Liver (tissue), 9 donors: ENCODE measurements around the gene ARMC7. TPM values are rescaled to one million over a fixed set of nuclear protein-coding genes. Genes with fewer than 3 reads are reported as not detected.
A peak's percentile ranks its signal among the peaks of the same experiment; 100 is the strongest.

Source experiments
- DNase-seq: peaks from one replicate; pipeline ENCODE4 v3.0.0-alpha.2; 2017; ENCODE audit warnings: low spot score
- H3K27ac ChIP-seq, 2 donors: one replicate each; pipeline ENCODE4 v1.7.0; 2013; ENCODE audit warnings: inconsistent platforms in 2 of 2, low read length in 2 of 2, control low read depth in 1 of 2, low read depth in 1 of 2, mild to moderate bottlenecking in 1 of 2
- H3K27me3 ChIP-seq, 4 donors: one replicate each; pipeline versions ENCODE4 v1.6.1 to v1.7.0; 2013; ENCODE audit warnings: low read length in 3 of 4, inconsistent platforms in 1 of 4, mild to moderate bottlenecking in 1 of 4, moderate library complexity in 1 of 4; ENCODE audit not compliant: control insufficient read depth in 4 of 4, insufficient read depth in 4 of 4
- H3K36me3 ChIP-seq, 4 donors: one replicate each; pipeline versions ENCODE4 v1.6.1 to v1.7.0; 2013; ENCODE audit warnings: low read length in 3 of 4, mild to moderate bottlenecking in 3 of 4, low read depth in 1 of 4, moderate library complexity in 1 of 4; ENCODE audit not compliant: control insufficient read depth in 4 of 4, insufficient read depth in 3 of 4
- H3K4me1 ChIP-seq, 4 donors: one replicate each; pipeline versions ENCODE4 v1.6.1 to v1.7.0; 2013; ENCODE audit warnings: low read length in 3 of 4, mild to moderate bottlenecking in 3 of 4, moderate library complexity in 1 of 4; ENCODE audit not compliant: control insufficient read depth in 4 of 4, insufficient read depth in 4 of 4
- H3K4me3 ChIP-seq, 3 donors: one replicate each; pipeline versions ENCODE4 v1.6.1 to v1.7.0; 2013; ENCODE audit warnings: low read length in 3 of 3, control low read depth in 1 of 3, low read depth in 1 of 3, mild to moderate bottlenecking in 1 of 3
- H3K9ac ChIP-seq, 2 donors: one replicate each; pipeline ENCODE4 v1.7.0; 2013; ENCODE audit warnings: low read length in 2 of 2, mild to moderate bottlenecking in 2 of 2, moderate library complexity in 2 of 2, control low read depth in 1 of 2, low read depth in 1 of 2
- H3K9me3 ChIP-seq, 4 donors: one replicate each; pipeline versions ENCODE4 v1.6.1 to v1.7.0; 2013; ENCODE audit warnings: low read length in 3 of 4; ENCODE audit not compliant: control insufficient read depth in 4 of 4
- EGR1 ChIP-seq, 2 donors: IDR thresholded peaks; 2 replicates each; pipeline ENCODE4 v1.6.1; 2016 to 2018; ENCODE audit warnings: antibody characterized with exemption in 2 of 2, low read depth in 2 of 2
- FOXA1 ChIP-seq: IDR thresholded peaks from 2 replicates; pipeline ENCODE4 v1.6.1; 2016; ENCODE audit warnings: antibody characterized with exemption
- FOXA2 ChIP-seq: IDR thresholded peaks from 2 replicates; pipeline ENCODE4 v1.6.1; 2016; ENCODE audit warnings: antibody characterized with exemption
- GABPA ChIP-seq, 2 donors: IDR thresholded peaks in 1 of 2; conservative IDR thresholded peaks in 1 of 2; 2 replicates each; pipeline ENCODE4 v1.6.1; 2016; ENCODE audit warnings: antibody characterized with exemption in 2 of 2, mild to moderate bottlenecking in 1 of 2, moderate library complexity in 1 of 2
- HNF4A ChIP-seq, 2 donors: conservative IDR thresholded peaks; 2 replicates each; pipeline ENCODE4 v1.6.1; 2016; ENCODE audit warnings: antibody characterized with exemption in 2 of 2, mild to moderate bottlenecking in 2 of 2
- HNF4G ChIP-seq: IDR thresholded peaks from 2 replicates; pipeline ENCODE4 v1.6.1; 2016; ENCODE audit warnings: antibody characterized with exemption
- NR2F2 ChIP-seq: IDR thresholded peaks from 2 replicates; pipeline ENCODE4 v1.6.1; 2016; ENCODE audit warnings: antibody characterized with exemption
- RAD21 ChIP-seq, 2 donors: IDR thresholded peaks; 2 replicates each; pipeline ENCODE4 v1.6.1; 2016; ENCODE audit warnings: antibody characterized with exemption in 2 of 2, mild to moderate bottlenecking in 2 of 2
- REST ChIP-seq: IDR thresholded peaks from 2 replicates; pipeline ENCODE4 v1.6.1; 2016; ENCODE audit warnings: antibody characterized with exemption, mild to moderate bottlenecking
- RXRA ChIP-seq, 2 donors: IDR thresholded peaks; 2 replicates each; pipeline ENCODE4 v1.6.1; 2017 to 2018; ENCODE audit warnings: antibody characterized with exemption in 2 of 2, mild to moderate bottlenecking in 1 of 2
- SP1 ChIP-seq: IDR thresholded peaks from 2 replicates; pipeline ENCODE4 v1.6.1; 2018; ENCODE audit warnings: antibody characterized with exemption, mild to moderate bottlenecking
- TAF1 ChIP-seq: conservative IDR thresholded peaks from 2 replicates; pipeline ENCODE4 v1.6.1; 2016; ENCODE audit warnings: antibody characterized with exemption, mild to moderate bottlenecking
- YY1 ChIP-seq: IDR thresholded peaks from 2 replicates; pipeline ENCODE4 v1.6.1; 2016; ENCODE audit warnings: antibody characterized with exemption, mild to moderate bottlenecking
- ZBTB33 ChIP-seq: IDR thresholded peaks from 2 replicates; pipeline ENCODE4 v1.6.1; 2016; ENCODE audit warnings: antibody characterized with exemption
- WGBS: extraction: QIAGEN DNeasy Blood & Tissue Kit; methylation state at CpG from one replicate; pipeline ENCODE4 v1.1.7; 2013; 5-methylcytosine and 5-hydroxymethylcytosine counted together
- polyA plus RNA-seq, 2 donors: library from polyadenylated mRNA; stranded (reverse) in 1 of 2; unstranded in 1 of 2; fragments of 200-250 nt in 1 of 2; fragments of >200 nt in 1 of 2; fragmentation: Nextera tagmentation in 1 of 2; extraction: Ambion mirVana in 1 of 2; gene quantifications; one replicate each; pipeline versions ENCODE4 v1.2.1 to v1.2.3, GENCODE V29; 2013 to 2015
- total RNA-seq, 2 donors: library from RNA; depleted of rRNA; stranded (reverse); fragments of >200 nt; gene quantifications; one replicate each; pipeline ENCODE4 v1.2.3, GENCODE V29; 2014
- TF ChIP-seq, protein P1 (sequence below): IDR thresholded peaks from 2 replicates; pipeline ENCODE4 v1.6.1; 2016; ENCODE audit warnings: antibody characterized with exemption
- TF ChIP-seq, protein P2 (sequence below): fragments of 150-350 bp; IDR thresholded peaks from 2 replicates; pipeline ENCODE4 v1.5.1; 2017; ENCODE audit warnings: improper control_type of control experiment, low read depth, low read length; ENCODE audit not compliant: missing input control
- donor health status: healthy.
- donor health status: healthy.
- donor health status: healthy.
- donor health status: healthy.
- donor health status: healthy.

The ARMC7 gene
- total and polyA plus RNA-seq, 4 donors = 1.7 to 6.6 (median 3.7) TPM

DNA sequence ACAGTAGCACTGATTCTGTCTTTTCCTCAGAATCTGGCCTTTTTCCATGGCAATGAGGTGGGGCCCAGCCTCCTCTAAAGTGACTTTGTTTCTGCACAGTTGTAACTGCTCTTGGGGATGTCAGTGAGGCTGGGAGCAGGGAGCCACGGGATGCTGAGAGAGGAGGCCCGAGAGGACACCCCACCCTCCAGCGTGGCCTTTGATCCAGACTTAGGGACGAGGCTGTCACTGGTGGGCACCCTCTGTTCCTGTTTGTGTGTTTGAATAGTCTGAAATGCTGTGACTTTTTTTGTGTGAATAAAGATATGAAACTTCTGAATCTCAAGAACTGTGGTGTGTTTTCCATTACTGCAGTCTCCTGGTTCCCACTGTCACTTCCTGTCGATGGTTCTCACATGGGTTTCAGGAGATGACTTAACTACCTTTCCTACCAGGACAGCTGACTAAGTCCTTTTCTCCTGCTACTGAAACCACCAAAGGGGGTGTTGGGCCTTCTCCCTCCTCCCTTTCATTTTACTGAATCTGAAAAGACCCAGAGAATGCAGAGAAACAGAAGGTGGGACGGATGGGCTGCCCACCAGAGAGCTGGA is 44.1 kb upstream of the ARMC7 start:
- peak overlapping the region; percentile 29 to 31 for H3K27ac ChIP-seq
- H3K36me3 ChIP-seq = peaks cover 9 to 29% (median 19%) of the 10 kb centered on the region in 4 donors
- WGBS = 77% methylated on average over 6 of the region's 6 CpGs

More for the DNA sequence above, 44.1 kb upstream of the ARMC7 start:
- DNase-seq = no peak
- Histone ChIP-seq H3K27me3 (no peaks in the 10 kb centered on the region), H3K4me3 (no peak overlapping the region), H3K4me1 (peaks cover 0 to 2% (median 0%) of the 10 kb centered on the region in 4 donors), H3K9me3 (no peaks in the 10 kb centered on the region), H3K9ac (no peak overlapping the region)
- TF ChIP-seq, protein P1, sequence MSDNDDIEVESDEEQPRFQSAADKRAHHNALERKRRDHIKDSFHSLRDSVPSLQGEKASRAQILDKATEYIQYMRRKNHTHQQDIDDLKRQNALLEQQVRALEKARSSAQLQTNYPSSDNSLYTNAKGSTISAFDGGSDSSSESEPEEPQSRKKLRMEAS = no peak
- TF ChIP-seq YY1 = no peak
- TF ChIP-seq HNF4G = no peak
- TF ChIP-seq, protein P2, sequence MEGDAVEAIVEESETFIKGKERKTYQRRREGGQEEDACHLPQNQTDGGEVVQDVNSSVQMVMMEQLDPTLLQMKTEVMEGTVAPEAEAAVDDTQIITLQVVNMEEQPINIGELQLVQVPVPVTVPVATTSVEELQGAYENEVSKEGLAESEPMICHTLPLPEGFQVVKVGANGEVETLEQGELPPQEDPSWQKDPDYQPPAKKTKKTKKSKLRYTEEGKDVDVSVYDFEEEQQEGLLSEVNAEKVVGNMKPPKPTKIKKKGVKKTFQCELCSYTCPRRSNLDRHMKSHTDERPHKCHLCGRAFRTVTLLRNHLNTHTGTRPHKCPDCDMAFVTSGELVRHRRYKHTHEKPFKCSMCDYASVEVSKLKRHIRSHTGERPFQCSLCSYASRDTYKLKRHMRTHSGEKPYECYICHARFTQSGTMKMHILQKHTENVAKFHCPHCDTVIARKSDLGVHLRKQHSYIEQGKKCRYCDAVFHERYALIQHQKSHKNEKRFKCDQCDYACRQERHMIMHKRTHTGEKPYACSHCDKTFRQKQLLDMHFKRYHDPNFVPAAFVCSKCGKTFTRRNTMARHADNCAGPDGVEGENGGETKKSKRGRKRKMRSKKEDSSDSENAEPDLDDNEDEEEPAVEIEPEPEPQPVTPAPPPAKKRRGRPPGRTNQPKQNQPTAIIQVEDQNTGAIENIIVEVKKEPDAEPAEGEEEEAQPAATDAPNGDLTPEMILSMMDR = no peak
- TF ChIP-seq ZBTB33 = no peak
- no peak for TF ChIP-seq TAF1
- no peak for TF ChIP-seq RAD21 (IDR thresholded peaks at IDR 0.05)
- no peak for TF ChIP-seq GABPA (IDR thresholded peaks at IDR 0.05 in 1 of 2, conservative IDR thresholded peaks at IDR 0.05 in 1 of 2)
- TF ChIP-seq FOXA2 = no peak
- TF ChIP-seq HNF4A (conservative IDR thresholded peaks at IDR 0.05) = no peak
- TF ChIP-seq NR2F2 = no peak
- no peak for TF ChIP-seq EGR1 (IDR thresholded peaks at IDR 0.05; ENCODE audit: low read depth in 2 of 2)
- TF ChIP-seq RXRA (IDR thresholded peaks at IDR 0.05) = no peak
- TF ChIP-seq REST = no peak
- TF ChIP-seq FOXA1 = no peak
- TF ChIP-seq SP1 = no peak
